ENCODE results near the gene AP4B1.

AP4B1 gene

DNA sequence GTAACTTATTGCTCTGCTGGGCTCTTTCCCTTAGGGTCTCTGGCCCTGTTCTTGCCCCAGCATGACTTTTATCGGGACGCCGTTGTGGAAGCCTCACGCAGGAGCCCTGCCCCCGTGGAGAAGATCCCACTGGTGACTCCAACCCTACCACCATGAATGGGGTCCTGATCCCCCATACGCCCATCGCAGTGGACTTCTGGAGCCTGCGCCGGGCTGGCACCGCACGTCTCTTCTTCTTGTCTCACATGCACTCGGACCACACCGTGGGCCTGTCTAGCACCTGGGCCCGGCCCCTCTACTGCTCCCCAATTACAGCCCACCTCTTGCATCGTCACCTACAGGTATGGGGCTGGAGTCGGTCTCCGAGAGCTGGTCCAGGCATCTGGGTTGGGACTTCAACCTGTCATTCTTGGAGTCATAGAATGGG, 849 bp upstream of the AP4B1 start:
- H3K4me3 ChIP-seq (ENCODE audit: low read depth, low read length), result peak overlapping the region; percentile 86
- TF ChIP-seq, protein P1, sequence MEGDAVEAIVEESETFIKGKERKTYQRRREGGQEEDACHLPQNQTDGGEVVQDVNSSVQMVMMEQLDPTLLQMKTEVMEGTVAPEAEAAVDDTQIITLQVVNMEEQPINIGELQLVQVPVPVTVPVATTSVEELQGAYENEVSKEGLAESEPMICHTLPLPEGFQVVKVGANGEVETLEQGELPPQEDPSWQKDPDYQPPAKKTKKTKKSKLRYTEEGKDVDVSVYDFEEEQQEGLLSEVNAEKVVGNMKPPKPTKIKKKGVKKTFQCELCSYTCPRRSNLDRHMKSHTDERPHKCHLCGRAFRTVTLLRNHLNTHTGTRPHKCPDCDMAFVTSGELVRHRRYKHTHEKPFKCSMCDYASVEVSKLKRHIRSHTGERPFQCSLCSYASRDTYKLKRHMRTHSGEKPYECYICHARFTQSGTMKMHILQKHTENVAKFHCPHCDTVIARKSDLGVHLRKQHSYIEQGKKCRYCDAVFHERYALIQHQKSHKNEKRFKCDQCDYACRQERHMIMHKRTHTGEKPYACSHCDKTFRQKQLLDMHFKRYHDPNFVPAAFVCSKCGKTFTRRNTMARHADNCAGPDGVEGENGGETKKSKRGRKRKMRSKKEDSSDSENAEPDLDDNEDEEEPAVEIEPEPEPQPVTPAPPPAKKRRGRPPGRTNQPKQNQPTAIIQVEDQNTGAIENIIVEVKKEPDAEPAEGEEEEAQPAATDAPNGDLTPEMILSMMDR (IDR thresholded peaks at IDR 0.05; ENCODE audit: control insufficient read depth, extremely low read depth, insufficient read depth), result no peak
- DNase-seq (ENCODE audit: low read depth), result no peak

DNA sequence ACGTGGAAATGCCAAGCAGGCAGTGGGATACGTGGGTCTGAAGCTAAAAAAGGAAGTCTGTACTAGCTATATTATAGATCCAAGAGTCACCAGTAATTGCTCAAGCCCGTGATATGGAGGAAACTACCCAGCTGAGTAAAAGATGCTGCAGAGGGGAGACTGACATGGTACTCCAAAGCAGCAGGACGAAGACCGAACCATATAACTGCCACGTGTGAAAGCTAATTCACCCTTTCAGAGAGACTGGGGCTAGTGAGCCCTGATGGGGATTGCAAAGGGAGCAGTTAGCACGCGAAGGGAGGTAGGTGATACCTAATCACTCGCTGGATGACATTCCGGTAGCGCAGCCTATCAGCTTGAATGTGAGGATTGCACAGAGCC, 316 bp downstream of the AP4B1 start:
- peak overlapping the region; percentile 86 for H3K4me3 ChIP-seq (ENCODE audit: low read depth, low read length)
- TF ChIP-seq, protein P1 (IDR thresholded peaks at IDR 0.05; ENCODE audit: control insufficient read depth, extremely low read depth, insufficient read depth), result no peak
- DNase-seq (ENCODE audit: low read depth), result no peak

GRCh38 chr1:113903501-113904292, 902 bp downstream of the AP4B1 start:
- TF ChIP-seq, protein P1 (IDR thresholded peaks at IDR 0.05; ENCODE audit: control insufficient read depth, extremely low read depth, insufficient read depth), result no peak
- DNase-seq (ENCODE audit: low read depth), result no peak
- H3K4me3 ChIP-seq (ENCODE audit: low read depth, low read length), result peak overlapping the region; percentile 86

- DNase-seq (ENCODE audit: low read depth), result no peak
- TF ChIP-seq, protein P1 (IDR thresholded peaks at IDR 0.05; ENCODE audit: control insufficient read depth, extremely low read depth, insufficient read depth), result no peak
- H3K4me3 ChIP-seq (ENCODE audit: low read depth, low read length), result no peak overlapping the region
These were observed 3.4 kb downstream of the AP4B1 start for GRCh38 chr1:113901191-113901590.

DNA sequence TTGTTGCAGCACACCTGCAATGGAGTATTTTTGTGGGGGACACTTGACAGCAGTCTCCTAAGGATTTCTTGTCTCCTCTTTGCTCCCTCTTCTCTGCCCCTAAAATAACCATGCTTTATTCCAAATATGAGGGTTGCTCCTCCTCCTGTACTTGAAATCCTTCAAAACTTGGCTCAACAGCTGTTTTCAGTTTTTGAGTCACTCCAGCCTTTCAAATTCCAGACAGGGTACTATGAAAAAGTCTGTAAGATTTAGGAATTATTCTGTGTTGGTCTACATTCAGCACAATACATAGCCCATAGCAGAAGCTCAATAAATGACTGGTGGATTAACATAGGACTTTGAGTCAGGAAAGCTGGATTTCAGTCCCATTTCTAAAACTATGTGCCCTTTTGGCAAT, 5.5 kb downstream of the AP4B1 start:
- no peak for DNase-seq (ENCODE audit: low read depth)
- no peak overlapping the region for H3K4me3 ChIP-seq (ENCODE audit: low read depth, low read length)
- TF ChIP-seq, protein P1 (IDR thresholded peaks at IDR 0.05; ENCODE audit: control insufficient read depth, extremely low read depth, insufficient read depth), result no peak

DNA sequence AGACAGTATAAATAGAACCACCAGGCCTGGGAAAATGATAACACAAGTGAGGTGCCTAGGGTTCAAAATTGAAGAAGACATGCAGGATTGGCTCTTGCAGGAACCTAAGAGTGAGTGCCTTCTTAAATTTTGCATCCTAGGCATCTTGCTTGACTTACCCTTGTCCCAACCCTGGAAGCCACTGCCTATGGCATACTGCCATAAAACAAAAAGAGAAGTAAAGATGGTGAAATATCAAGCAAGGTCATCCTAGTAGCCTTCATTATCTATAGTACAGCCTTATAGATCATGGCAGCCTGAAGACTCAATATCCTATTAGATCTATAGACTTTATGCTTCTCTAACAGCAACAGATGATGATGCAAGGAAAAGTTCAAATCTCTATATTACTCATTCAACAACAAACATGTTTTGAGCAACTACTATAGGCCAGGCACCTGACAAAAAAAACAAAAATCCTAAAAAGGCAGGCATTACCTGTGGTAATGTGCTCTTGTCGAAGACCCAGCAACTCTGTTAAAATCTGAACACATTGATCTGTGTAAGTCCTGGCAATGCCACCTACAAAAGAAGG, 6.3 kb downstream of the AP4B1 start:
- no peak overlapping the region for H3K4me3 ChIP-seq (ENCODE audit: low read depth, low read length)
- TF ChIP-seq, protein P1 (IDR thresholded peaks at IDR 0.05; ENCODE audit: control insufficient read depth, extremely low read depth, insufficient read depth), result no peak
- no peak for DNase-seq (ENCODE audit: low read depth)

Measured in LNCaP clone FGC (cell line).